HG03135 (cell line): ENCODE data around the gene RAB39B.
"Not testable (repeated sequence)": the region's sequence is repeated elsewhere in the genome, so short reads cannot be mapped to it uniquely, and the experiment has no call there.

Experiments used
- ATAC-seq: cut with Tn5 transposase; IDR thresholded peaks from one replicate; pipeline ENCODE4 v1.9.1; 2021; ENCODE audit warnings: mild to moderate bottlenecking, moderate library complexity; ENCODE audit not compliant: unreplicated experiment

The RAB39B gene

GRCh38 chrX:155263854-155264628, at the start of gene RAB39B:
RAB39B (minus strand) TSS chrX:155264491; CDS start chrX:155264288, 203 bp downstream.
- peak; percentile 84 for ATAC-seq

- ATAC-seq = no peak
These were observed 49.5 kb upstream of the RAB39B start for GRCh38 chrX:155313766-155314165.

- no peak for ATAC-seq
These were observed 29.5 kb upstream of the RAB39B start for GRCh38 chrX:155293771-155294170.

- ATAC-seq = no peak
These were observed 15.6 kb upstream of the RAB39B start for GRCh38 chrX:155279873-155280272.

GRCh38 chrX:155270969-155271368, 6.7 kb upstream of the RAB39B start:
- no peak for ATAC-seq

- ATAC-seq = not testable (repeated sequence)
These were observed 3.7 kb upstream of the RAB39B start for GRCh38 chrX:155267995-155268394.

GRCh38 chrX:155266439-155266838, 2.1 kb upstream of the RAB39B start:
- ATAC-seq = no peak

DNA sequence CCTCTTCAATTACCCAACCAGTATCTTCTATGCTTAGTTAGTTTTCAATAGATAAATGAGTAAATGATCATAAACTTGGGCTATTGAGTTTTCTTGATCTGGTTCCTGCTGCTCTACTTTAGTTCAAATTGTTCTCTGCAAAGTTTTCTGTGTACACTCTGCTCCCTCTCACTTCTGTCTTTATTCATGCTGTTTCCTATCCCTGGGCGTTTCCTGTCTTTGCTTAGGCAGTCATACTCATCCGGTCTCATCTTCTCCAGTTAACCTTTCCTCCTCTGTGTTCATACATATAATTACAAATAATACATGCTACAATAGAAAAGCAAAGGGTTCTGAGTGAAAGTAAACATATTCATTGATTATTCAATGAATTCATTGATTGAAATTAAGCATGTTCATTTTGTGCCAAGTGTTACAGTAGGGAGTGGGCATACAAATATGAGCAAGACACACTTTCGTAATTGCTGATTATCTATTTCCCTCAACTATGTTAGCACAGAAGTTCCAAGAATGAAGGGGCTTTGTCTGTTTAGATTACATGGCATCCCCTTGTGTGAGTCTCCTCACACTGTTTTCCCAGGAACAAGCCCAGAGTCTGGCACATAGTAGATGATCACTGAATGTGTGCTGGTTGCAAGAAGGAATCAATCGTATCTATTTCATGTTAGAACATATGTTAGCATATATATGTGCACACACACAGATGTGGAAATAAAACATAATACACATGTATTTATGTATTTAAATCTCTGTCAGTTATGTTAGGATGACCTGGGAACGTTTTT, 1.1 kb downstream of the RAB39B start:
- no peak for ATAC-seq

- ATAC-seq = no peak
These were observed 4.5 kb downstream of the RAB39B start for GRCh38 chrX:155259752-155260151.

DNA sequence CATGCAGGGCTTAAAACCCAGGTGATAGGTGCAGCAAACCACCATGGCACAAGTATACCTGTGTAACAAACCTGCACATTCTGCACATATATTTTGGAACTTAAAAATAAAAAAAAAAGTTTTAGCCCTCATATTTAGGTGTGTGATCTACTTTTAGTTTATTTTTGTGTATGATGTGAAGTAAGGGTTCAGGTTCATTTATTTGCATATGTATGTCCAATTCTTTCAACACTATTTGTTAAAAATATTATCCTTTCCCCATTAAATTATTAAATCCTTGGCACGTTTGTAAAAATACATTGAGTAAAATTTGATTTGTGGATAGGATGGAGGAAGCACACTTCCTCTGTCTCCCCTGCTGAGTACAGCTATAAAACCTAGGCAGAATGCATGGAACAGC, 12.9 kb downstream of the RAB39B start:
- ATAC-seq = no peak

DNA sequence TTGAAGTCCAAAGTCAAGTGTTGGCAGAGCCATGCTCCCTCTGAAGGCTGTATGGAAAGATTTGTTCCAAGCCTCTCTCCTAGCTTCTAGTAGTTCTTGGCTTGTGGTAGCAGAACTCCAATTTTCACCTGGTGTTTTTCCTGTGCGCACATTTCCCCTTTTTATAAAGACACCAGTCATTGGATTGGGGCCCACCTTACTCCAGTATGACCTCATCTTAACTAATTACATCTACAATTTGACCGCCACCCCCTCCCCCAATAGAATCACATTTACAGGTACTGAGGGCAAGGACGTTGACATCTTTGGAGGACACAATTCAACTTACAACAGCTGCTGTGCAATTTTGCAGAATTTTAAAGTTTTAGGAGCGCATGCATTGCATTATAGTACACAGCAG, 16.8 kb downstream of the RAB39B start:
- ATAC-seq = no peak

DNA sequence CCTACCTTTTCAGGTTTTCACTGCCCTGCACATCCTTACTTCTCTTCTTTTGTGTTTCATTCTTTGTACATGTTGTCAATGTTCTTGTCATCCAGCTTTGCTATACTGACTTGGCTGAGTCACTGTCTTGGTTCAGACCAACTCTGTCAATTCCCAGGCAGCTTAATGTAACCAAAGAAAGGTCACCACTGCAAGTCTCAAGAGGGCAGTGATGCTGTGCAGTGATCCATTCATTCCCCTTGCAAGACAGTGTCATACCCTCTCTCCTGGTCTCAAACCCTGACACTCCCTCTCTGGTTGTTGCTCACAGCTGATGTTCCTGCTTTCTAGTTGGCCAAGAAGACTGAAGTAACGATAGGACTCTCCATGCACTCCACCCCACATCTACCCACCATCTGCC, 17.5 kb downstream of the RAB39B start:
- no peak for ATAC-seq

DNA sequence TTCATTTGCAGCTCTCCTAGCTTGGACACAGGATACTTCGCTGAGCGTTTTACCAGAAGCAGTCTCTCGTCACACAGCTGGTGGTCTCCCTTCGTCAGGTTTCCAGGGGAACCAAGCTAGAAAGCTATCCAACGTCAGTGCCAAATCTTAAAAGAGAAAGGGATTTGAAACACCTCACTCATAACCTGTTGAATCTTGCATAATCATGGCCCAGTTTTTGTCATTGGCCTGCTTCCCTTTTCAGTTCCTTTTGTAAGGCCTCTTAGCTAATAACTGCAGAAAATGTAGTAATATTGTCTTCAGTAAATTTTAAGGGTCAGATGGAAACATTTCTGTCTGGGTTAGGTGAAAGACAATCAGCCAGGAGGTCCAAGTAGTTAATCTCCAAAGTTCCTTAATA, 22.0 kb downstream of the RAB39B start:
- no peak for ATAC-seq

- no peak for ATAC-seq
These were observed 26.6 kb downstream of the RAB39B start for GRCh38 chrX:155237719-155238118.

GRCh38 chrX:155235891-155236290, 28.4 kb downstream of the RAB39B start:
- no peak for ATAC-seq

- peak; percentile 73 for ATAC-seq
These were observed 33.1 kb downstream of the RAB39B start for GRCh38 chrX:155231163-155231562.

DNA sequence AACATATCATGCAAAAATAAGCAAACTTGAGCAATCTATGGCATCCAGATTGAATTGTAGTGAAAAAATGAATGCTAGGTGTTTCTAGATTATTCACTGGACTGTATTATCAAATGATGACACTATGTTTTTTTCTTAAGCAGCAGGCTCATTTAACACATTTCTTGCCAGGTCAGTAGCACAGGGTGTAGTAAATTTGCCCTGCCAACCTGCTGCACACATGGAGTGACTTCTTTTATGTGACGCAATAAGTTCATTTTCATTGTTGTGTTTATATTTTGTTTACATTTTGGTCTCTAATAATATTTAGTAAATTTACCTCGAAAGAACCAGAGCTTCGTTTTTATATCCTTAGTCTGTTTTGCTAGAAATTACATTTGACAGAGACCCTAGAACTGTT, 38.5 kb downstream of the RAB39B start:
- ATAC-seq = no peak

GRCh38 chrX:155223746-155224145, 40.5 kb downstream of the RAB39B start:
- not testable (repeated sequence) for ATAC-seq

DNA sequence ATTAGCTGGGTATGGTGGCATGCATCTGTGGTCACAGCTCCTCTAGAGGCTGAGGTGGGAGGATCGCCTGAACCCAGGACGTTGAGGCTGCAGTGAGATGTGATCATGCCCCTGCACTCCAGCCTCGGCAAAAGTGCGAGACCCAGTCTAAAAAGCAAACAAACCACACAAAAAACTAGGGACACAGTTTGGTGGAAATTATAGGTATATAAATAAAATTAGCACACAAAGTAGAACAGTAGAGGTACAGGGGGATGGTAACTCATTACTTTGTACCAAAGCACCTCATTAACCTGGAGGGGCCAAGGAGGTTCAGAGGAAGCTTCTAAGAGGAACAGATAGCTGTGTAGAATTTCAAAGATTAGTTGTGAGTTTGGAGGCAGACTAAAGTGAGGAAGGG, 42.9 kb downstream of the RAB39B start:
- ATAC-seq = no peak

- no peak for ATAC-seq
These were observed 45.5 kb downstream of the RAB39B start for GRCh38 chrX:155218777-155219176.

GRCh38 chrX:155216940-155217440, 47.3 kb downstream of the RAB39B start:
- no peak for ATAC-seq
